Measurements from ENCODE around the gene ESYT2. TPM values are rescaled to one million over a fixed set of nuclear protein-coding genes. Genes with fewer than 3 reads are reported as not detected.

Gene ESYT2
- polyA plus RNA-seq, 1 donor (not counting 4 experiments of a cell fraction or from before 2014, with no cell fraction given): 45.9 TPM

- Histone ChIP-seq H3K36me3 (ENCODE audit: control insufficient read depth in 2 of 2, extremely low read depth in 1 of 2, insufficient read depth in 2 of 2, low read length in 2 of 2) (no peaks in the 10 kb centered on the region), H2AFZ (ENCODE audit: control insufficient read depth, low read length) (peak overlapping the region; percentile 7), H3K27ac (ENCODE audit: control insufficient read depth, insufficient read depth, low read length) (peak overlapping the region; percentile 98), H3K9me3 (ENCODE audit: control insufficient read depth, low read depth, low read length) (no peaks in the 10 kb centered on the region), H3K9me1 (ENCODE audit: control insufficient read depth, extremely low read depth, insufficient read depth, low read length) (peaks cover 3% of the 10 kb centered on the region), H3K27me3 (ENCODE audit: control insufficient read depth, extremely low read depth, insufficient read depth, low read length) (no peaks in the 10 kb centered on the region), H3K4me3 (ENCODE audit: control insufficient read depth in 2 of 3, extremely low read depth in 1 of 3, insufficient read depth in 2 of 3, low read depth in 1 of 3, low read length in 3 of 3) (peak overlapping the region; percentile 38 to 62 (median 55)), H3K4me1 (ENCODE audit: control insufficient read depth, extremely low read depth, insufficient read depth, low read length) (peaks cover 66% of the 10 kb centered on the region), H4K20me1 (ENCODE audit: control insufficient read depth, extremely low read depth, insufficient read depth, low read length) (no peaks in the 10 kb centered on the region), H3K79me2 (ENCODE audit: control insufficient read depth, insufficient read depth, low read length) (peaks cover 74% of the 10 kb centered on the region), H3K4me2 (ENCODE audit: control insufficient read depth, extremely low read depth, insufficient read depth, low read depth, low read length) (peak overlapping the region; percentile 94), H3K9ac (ENCODE audit: control insufficient read depth, extremely low read depth, insufficient read depth, low read length) (peak overlapping the region; percentile 89)
- TF ChIP-seq EZH2 (IDR thresholded peaks at IDR 0.05; ENCODE audit: low read length): no peak
- TF ChIP-seq CTCF (optimal IDR thresholded peaks at IDR 0.05 in 1 of 3, IDR thresholded peaks at IDR 0.05 in 1 of 3, conservative IDR thresholded peaks at IDR 0.05 in 1 of 3; ENCODE audit: extremely low read depth in 1 of 3, insufficient read depth in 2 of 3, low read length in 3 of 3): peak in 1 of 3 experiments; percentile 4
- peak; percentile 87 for DNase-seq (ENCODE audit: low read depth, low spot score)
- dilution Hi-C loops (cut with MboI; ENCODE audit: extremely low pct_ligation_motif_present, low sequenced_read_pairs): no loop called here
- FAIRE-seq: peak; percentile 81
These were observed 10.7 kb downstream of the ESYT2 start for GRCh38 chr7:158818325-158819213.

GRCh38 chr7:158816995-158817394 is 12.3 kb downstream of the ESYT2 start:
- FAIRE-seq: peak; percentile 29

More at GRCh38 chr7:158816995-158817394, 12.3 kb downstream of the ESYT2 start:
- dilution Hi-C loops (cut with MboI; ENCODE audit: extremely low pct_ligation_motif_present, low sequenced_read_pairs): no loop called here
- no peaks in the 10 kb centered on the region for H4K20me1 ChIP-seq (ENCODE audit: control insufficient read depth, extremely low read depth, insufficient read depth, low read length)
- peak overlapping the region; percentile 94 for H3K4me2 ChIP-seq (ENCODE audit: control insufficient read depth, extremely low read depth, insufficient read depth, low read depth, low read length)
- no peak overlapping the region for H2AFZ ChIP-seq (ENCODE audit: control insufficient read depth, low read length)
- H3K27ac ChIP-seq (ENCODE audit: control insufficient read depth, insufficient read depth, low read length): peak overlapping the region; percentile 98
- no peaks in the 10 kb centered on the region for H3K36me3 ChIP-seq (ENCODE audit: control insufficient read depth in 2 of 2, extremely low read depth in 1 of 2, insufficient read depth in 2 of 2, low read length in 2 of 2)
- peaks cover 69% of the 10 kb centered on the region for H3K4me1 ChIP-seq (ENCODE audit: control insufficient read depth, extremely low read depth, insufficient read depth, low read length)
- no peak for DNase-seq (ENCODE audit: low read depth, low spot score)
- H3K9ac ChIP-seq (ENCODE audit: control insufficient read depth, extremely low read depth, insufficient read depth, low read length): peak overlapping the region; percentile 55
- H3K4me3 ChIP-seq (ENCODE audit: control insufficient read depth in 2 of 3, extremely low read depth in 1 of 3, insufficient read depth in 2 of 3, low read depth in 1 of 3, low read length in 3 of 3): peak overlapping the region in 2 of 3 experiments; percentile 29 to 58
- TF ChIP-seq CTCF (optimal IDR thresholded peaks at IDR 0.05 in 1 of 3, IDR thresholded peaks at IDR 0.05 in 1 of 3, conservative IDR thresholded peaks at IDR 0.05 in 1 of 3; ENCODE audit: extremely low read depth in 1 of 3, insufficient read depth in 2 of 3, low read length in 3 of 3) (peak in 2 of 3 experiments; percentile 3 to 16), EZH2 (IDR thresholded peaks at IDR 0.05; ENCODE audit: low read length) (no peak)
- H3K9me1 ChIP-seq (ENCODE audit: control insufficient read depth, extremely low read depth, insufficient read depth, low read length): peaks cover 3% of the 10 kb centered on the region
- no peaks in the 10 kb centered on the region for H3K9me3 ChIP-seq (ENCODE audit: control insufficient read depth, low read depth, low read length)
- peaks cover 76% of the 10 kb centered on the region for H3K79me2 ChIP-seq (ENCODE audit: control insufficient read depth, insufficient read depth, low read length)
- H3K27me3 ChIP-seq (ENCODE audit: control insufficient read depth, extremely low read depth, insufficient read depth, low read length): no peaks in the 10 kb centered on the region
